ENCODE data around the gene WWOX.

DNA sequence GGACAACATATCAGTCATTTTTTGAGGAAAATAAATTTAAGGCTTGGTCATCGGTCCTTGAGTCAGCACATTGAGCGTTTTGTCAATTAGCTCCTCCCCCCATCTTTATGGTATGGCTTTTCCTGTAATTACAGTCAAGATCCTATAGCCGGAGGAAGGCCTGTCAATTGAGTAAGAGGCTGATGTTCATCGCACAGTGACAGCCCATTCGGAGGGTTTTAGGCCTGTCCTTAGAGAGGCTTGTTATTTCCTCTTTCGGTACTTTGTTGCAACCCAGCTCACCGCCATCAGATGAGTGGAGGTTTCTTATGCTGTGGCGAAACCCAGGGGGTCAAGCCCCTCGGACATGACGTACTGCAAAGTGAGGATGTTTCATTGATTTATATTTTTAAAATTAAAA is 395.2 kb downstream of the WWOX start:
- TF ChIP-seq, protein P1, sequence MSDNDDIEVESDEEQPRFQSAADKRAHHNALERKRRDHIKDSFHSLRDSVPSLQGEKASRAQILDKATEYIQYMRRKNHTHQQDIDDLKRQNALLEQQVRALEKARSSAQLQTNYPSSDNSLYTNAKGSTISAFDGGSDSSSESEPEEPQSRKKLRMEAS (IDR thresholded peaks at IDR 0.05): no peak
- TF ChIP-seq MAFK (conservative IDR thresholded peaks at IDR 0.05 in 1 of 2, IDR thresholded peaks at IDR 0.05 in 1 of 2; ENCODE audit: low read length in 2 of 2): no peak
- TF ChIP-seq JUN (CRISPR knock-in tag; IDR thresholded peaks at IDR 0.05): no peak
- no peak for TF ChIP-seq MYC (CRISPR knock-in tag; IDR thresholded peaks at IDR 0.05; ENCODE audit: borderline replicate concordance)
- no peak for TF ChIP-seq NCOR1 (IDR thresholded peaks at IDR 0.05; ENCODE audit: borderline replicate concordance, low read length)
- no peak for TF ChIP-seq POLR2A (IDR thresholded peaks at IDR 0.05; ENCODE audit: insufficient read depth in 1 of 2, low read depth in 2 of 2, low read length in 2 of 2)
- TF ChIP-seq RAD21 (CRISPR knock-in tag; IDR thresholded peaks at IDR 0.05): no peak
